Body of pancreas (tissue), 4 donors: Measurements from ENCODE around the gene ACACB. TPM values are rescaled to one million over a fixed set of nuclear protein-coding genes. Genes with fewer than 3 reads are reported as not detected.

Experiments used
- ATAC-seq: fragments of 150-250 bp; one replicate; pipeline ENCODE4 v1.9.1; 2016
- DNase-seq, 4 donors: peaks; one replicate each; pipeline ENCODE4 v3.0.0-alpha.2; 2019
- H3K27ac ChIP-seq, 4 donors: fragments of 200-600 bp; sonication (generic); 1 replicate in 3 of 4; 2 replicates in 1 of 4; pipeline versions ENCODE4 v1.5.1 to v1.6.1; 2016 to 2019; ENCODE audit warnings: mild to moderate bottlenecking in 1 of 4, mixed read lengths in 1 of 4, moderate library complexity in 1 of 4
- H3K27me3 ChIP-seq, 2 donors: fragments of 200-600 bp; sonication (generic); one replicate each; pipeline ENCODE4 v1.6.0; 2016; ENCODE audit warnings: mild to moderate bottlenecking in 1 of 2
- H3K36me3 ChIP-seq, 2 donors: fragments of 200-600 bp; sonication (generic); replicated peaks in 1 of 2; 2 replicates each; pipeline ENCODE4 v1.5.1; 2016; ENCODE audit warnings: low read depth in 2 of 2; ENCODE audit not compliant: insufficient read depth in 1 of 2
- H3K4me1 ChIP-seq: fragments of 200-600 bp; sonication (generic); one replicate; pipeline ENCODE4 v1.6.0; 2016
- H3K4me3 ChIP-seq, 2 donors: fragments of 200-600 bp; sonication (generic); 1 replicate in 1 of 2; 2 replicates in 1 of 2; pipeline ENCODE4 v1.5.1; 2016 to 2019
- H3K9me3 ChIP-seq, 3 donors: fragments of 200-600 bp; sonication (generic); 1 replicate in 2 of 3; 2 replicates in 1 of 3; pipeline ENCODE4 v1.5.1; 2016
- CTCF ChIP-seq, 7 experiments: fragments of 450-650 bp in 4 of 7; fragments of 200-600 bp in 3 of 7; sonication (generic) in 3 of 7; IDR thresholded peaks; one replicate each; pipeline ENCODE4 v1.5.1; 2016 to 2019; ENCODE audit warnings: antibody characterized with exemption in 7 of 7
- POLR2A ChIP-seq, 3 donors: fragments of 450-650 bp; IDR thresholded peaks; one replicate each; pipeline ENCODE4 v1.6.1; 2016; ENCODE audit warnings: antibody characterized with exemption in 3 of 3, mild to moderate bottlenecking in 2 of 3
- WGBS, 2 donors: methylation state at CpG; one replicate each; pipeline ENCODE4 v1.1.5; 2017; 5-methylcytosine and 5-hydroxymethylcytosine counted together
- intact Hi-C: fragments of 100-400 bp; cut with DNase I; formaldehyde crosslinking; loops from one replicate; pipeline ENCODE4 v1.15.1; 2023
- total RNA-seq, 2 donors: library from RNA; depleted of rRNA; stranded (reverse); fragments of >200 nt; gene quantifications; one replicate each; pipeline ENCODE4 v1.1.0, GENCODE V29; 2016

ACACB gene
- total RNA-seq, 2 donors from 2014 or later: 71.1 to 358 TPM

GRCh38 chr12:109289551-109289950 is 173.2 kb downstream of the ACACB start:
- Histone ChIP-seq H3K4me3 (no peak overlapping the region), H3K27ac (no peak overlapping the region), H3K4me1 (no peaks in the 10 kb centered on the region), H3K27me3 (no peaks in the 10 kb centered on the region), H3K36me3 (no peaks in the 10 kb centered on the region), H3K9me3 (no peaks in the 10 kb centered on the region)
- no peak for TF ChIP-seq POLR2A (IDR thresholded peaks at IDR 0.05)
- no peak for TF ChIP-seq CTCF (IDR thresholded peaks at IDR 0.05)
- no peak for ATAC-seq
- no peak for DNase-seq
- WGBS, 2 donors: 83 to 90% methylated on average over 6 of the region's 6 CpGs
- intact Hi-C loops: no loop called here

- intact Hi-C loops: no loop called here
- no peak for DNase-seq
- no peak for ATAC-seq
- 86 to 87% methylated on average over 17 to 18 of the region's 18 CpGs for WGBS, 2 donors
- no peak overlapping the region for H3K27ac ChIP-seq
- no peaks in the 10 kb centered on the region for H3K4me1 ChIP-seq
- H3K9me3 ChIP-seq: no peaks in the 10 kb centered on the region
- H3K27me3 ChIP-seq: no peaks in the 10 kb centered on the region
- H3K4me3 ChIP-seq: no peak overlapping the region
- no peak for TF ChIP-seq POLR2A (IDR thresholded peaks at IDR 0.05)
- no peak for TF ChIP-seq CTCF (IDR thresholded peaks at IDR 0.05)
- no peaks in the 10 kb centered on the region for H3K36me3 ChIP-seq
Measured at GRCh38 chr12:109290061-109290460, 173.7 kb downstream of the ACACB start.

DNA sequence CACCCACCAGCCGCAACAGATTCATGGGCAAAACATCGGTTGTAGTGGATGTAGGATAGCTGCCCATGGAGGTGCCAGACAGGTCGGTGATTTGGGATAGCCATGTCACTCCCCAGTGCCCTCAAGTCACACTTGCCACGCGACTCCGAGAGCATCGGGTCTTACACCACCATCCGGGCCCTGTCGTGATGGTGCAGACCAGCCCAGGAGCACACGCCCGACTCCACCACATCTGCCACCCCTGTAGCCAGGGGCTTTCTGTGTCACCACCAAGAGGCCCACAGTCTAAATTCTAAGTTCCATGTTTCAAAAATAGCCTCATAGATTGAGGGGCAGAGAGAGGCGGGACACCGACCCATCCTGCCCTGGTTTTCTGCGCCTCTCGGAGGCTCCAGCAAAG is 174.7 kb downstream of the ACACB start:
- Histone ChIP-seq H3K4me1 (no peaks in the 10 kb centered on the region), H3K27me3 (no peaks in the 10 kb centered on the region), H3K36me3 (no peaks in the 10 kb centered on the region), H3K4me3 (no peak overlapping the region), H3K27ac (no peak overlapping the region), H3K9me3 (no peaks in the 10 kb centered on the region)
- TF ChIP-seq CTCF (IDR thresholded peaks at IDR 0.05) (no peak), POLR2A (IDR thresholded peaks at IDR 0.05) (no peak)
- ATAC-seq (no peak), DNase-seq (no peak)
- intact Hi-C loops: no loop called here
- 57 to 64% methylated on average over 7 to 15 of the region's 15 CpGs for WGBS, 2 donors

DNA sequence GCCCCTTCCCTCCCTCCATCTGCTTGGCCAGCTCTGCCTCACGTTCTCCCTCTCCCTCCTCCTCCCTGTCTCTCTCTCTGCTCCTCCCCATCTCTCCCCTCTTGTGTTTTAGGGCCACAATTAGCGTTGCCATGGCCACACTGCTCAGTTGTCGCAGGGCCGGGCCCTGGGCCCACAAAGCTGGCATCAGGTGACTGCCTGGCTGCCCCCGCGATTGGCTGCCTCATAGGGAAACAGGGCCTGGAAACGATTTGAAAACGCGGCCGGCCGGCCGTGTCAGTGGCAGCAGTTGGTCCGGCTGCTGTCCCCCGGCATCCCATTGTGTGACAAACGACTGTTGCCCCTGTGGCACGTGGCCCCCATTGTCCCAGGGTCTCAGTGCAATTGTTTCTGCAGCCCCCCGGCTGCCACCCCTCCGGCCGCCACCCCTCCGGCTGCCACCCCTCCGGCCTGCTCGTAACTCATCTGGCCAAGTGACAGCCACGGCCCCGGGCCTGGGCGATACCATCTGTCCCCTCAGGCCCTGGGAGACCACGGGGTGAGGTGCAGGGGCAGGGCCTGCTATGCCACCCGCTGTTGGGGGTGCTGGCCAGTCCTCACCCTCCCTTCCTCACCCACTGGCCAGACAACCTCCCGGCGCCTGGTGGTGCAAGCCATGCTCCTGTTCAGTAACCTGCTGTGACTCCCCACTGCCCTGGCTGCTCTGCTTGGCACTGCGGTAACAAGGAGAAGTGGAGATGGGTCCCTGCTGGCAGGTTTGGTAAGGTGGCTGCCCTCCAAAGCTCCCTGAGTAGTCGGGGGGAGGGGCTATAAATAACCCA is 175.3 kb downstream of the ACACB start:
- Histone ChIP-seq H3K4me1 (no peaks in the 10 kb centered on the region), H3K27me3 (no peaks in the 10 kb centered on the region), H3K4me3 (no peak overlapping the region), H3K27ac (no peak overlapping the region), H3K9me3 (no peaks in the 10 kb centered on the region), H3K36me3 (no peaks in the 10 kb centered on the region)
- 16 to 17% methylated on average over 6 to 31 of the region's 31 CpGs for WGBS, 2 donors
- ATAC-seq: peak; percentile 75
- TF ChIP-seq CTCF (IDR thresholded peaks at IDR 0.05): no peak
- no peak for TF ChIP-seq POLR2A (IDR thresholded peaks at IDR 0.05)
- intact Hi-C loops: no loop called here
- peak; percentile 28 to 64 (median 50) for DNase-seq

- H3K27me3 ChIP-seq: no peaks in the 10 kb centered on the region
- no peak overlapping the region for H3K4me3 ChIP-seq
- no peak for TF ChIP-seq CTCF (IDR thresholded peaks at IDR 0.05)
- no peak for TF ChIP-seq POLR2A (IDR thresholded peaks at IDR 0.05)
- WGBS, 2 donors: 70 to 84% methylated on average over 5 of the region's 5 CpGs
- H3K4me1 ChIP-seq: no peaks in the 10 kb centered on the region
- no peaks in the 10 kb centered on the region for H3K9me3 ChIP-seq
- intact Hi-C loops: no loop called here
- no peak overlapping the region for H3K27ac ChIP-seq
- ATAC-seq (no peak), DNase-seq (no peak)
- no peaks in the 10 kb centered on the region for H3K36me3 ChIP-seq
Measured at GRCh38 chr12:109292342-109292711, 175.9 kb downstream of the ACACB start.
